HFF-Myc (cell line): ENCODE measurements around the gene CTNNA2.

Source experiments
- DNase-seq: peaks from one replicate; pipeline ENCODE4 v3.0.0-alpha.2; 2011; ENCODE audit warnings: low read depth; ENCODE audit errors: extremely low read depth
- H3K4me3 ChIP-seq: replicated peaks from 2 replicates; pipeline ENCODE4 v1.5.1; 2011; ENCODE audit warnings: low read depth, mild to moderate bottlenecking, control low read depth, low read length
- TF ChIP-seq, protein P1 (sequence below): IDR thresholded peaks from 2 replicates; pipeline ENCODE4 v1.5.1; 2012; ENCODE audit warnings: mild to moderate bottlenecking, low read depth, low read length, control low read depth; ENCODE audit errors: missing control alignments

CTNNA2 gene

DNA sequence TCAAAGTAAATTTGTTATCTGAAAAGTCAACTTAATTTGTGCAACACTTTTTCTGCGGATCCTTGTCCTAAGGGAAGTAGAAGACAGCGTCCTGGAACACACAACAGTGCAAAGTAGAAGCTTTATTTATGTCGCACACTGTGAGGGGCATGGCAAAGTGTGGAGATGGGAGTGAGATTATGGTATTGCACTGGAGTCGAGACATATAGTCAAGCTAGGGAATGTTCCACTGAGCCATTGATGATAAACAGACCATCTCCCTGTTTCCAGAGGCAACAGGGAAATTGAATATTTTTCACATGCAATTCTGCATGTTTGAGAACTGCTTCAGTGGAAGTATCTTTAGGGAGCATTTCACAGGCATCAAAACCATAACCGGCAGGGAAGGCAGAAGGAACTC, 745.5 kb downstream of the CTNNA2 start:
- H3K4me3 ChIP-seq = no peak overlapping the region
- TF ChIP-seq, protein P1, sequence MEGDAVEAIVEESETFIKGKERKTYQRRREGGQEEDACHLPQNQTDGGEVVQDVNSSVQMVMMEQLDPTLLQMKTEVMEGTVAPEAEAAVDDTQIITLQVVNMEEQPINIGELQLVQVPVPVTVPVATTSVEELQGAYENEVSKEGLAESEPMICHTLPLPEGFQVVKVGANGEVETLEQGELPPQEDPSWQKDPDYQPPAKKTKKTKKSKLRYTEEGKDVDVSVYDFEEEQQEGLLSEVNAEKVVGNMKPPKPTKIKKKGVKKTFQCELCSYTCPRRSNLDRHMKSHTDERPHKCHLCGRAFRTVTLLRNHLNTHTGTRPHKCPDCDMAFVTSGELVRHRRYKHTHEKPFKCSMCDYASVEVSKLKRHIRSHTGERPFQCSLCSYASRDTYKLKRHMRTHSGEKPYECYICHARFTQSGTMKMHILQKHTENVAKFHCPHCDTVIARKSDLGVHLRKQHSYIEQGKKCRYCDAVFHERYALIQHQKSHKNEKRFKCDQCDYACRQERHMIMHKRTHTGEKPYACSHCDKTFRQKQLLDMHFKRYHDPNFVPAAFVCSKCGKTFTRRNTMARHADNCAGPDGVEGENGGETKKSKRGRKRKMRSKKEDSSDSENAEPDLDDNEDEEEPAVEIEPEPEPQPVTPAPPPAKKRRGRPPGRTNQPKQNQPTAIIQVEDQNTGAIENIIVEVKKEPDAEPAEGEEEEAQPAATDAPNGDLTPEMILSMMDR = no peak
- no peak for DNase-seq

- no peak overlapping the region for H3K4me3 ChIP-seq
- TF ChIP-seq, protein P1 = no peak
- no peak for DNase-seq
These were observed 745.9 kb downstream of the CTNNA2 start for GRCh38 chr2:80258793-80259192.

- no peak overlapping the region for H3K4me3 ChIP-seq
- no peak for DNase-seq
- TF ChIP-seq, protein P1 = no peak
These were observed 746.4 kb downstream of the CTNNA2 start for GRCh38 chr2:80259292-80259691.

DNA sequence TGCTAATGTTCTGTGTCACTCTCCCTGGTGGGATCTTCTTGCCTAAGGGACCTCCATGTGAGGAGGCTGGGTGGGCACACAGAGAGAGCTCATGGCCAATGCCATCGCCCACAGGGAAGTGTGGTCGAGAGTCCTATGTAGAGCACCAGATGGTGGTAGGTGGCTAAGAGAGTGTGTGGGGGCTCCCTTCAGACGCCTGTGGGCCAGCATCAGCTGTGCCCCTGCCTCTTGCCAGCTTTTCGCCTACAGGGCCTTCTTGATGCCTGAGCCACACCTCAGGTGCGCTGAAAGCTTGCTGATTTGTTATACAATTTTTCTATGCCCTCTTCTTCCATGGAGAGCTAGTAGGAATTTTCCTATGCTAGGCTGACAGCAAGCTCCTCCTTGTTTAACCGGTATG, 753.4 kb downstream of the CTNNA2 start:
- no peak for DNase-seq
- TF ChIP-seq, protein P1 = no peak
- H3K4me3 ChIP-seq = no peak overlapping the region

DNA sequence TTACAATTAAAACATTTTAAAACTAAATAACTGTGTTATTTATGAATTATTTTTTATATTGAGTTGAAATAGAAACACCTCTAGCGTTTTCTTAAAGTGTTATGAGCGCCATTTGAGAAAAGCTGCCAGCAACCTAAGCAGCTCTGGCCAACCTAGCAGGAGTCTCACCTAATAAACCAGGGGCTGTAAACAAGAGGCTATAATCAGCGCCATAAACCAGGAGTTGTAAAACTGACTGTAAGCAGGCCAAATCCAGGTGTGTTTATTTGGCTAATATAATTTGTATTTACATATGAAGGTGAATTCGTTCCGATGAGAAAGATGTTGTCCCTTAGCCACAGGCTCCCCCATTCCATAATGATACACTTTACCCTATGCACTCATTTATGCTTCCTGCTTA, 757.0 kb downstream of the CTNNA2 start:
- H3K4me3 ChIP-seq = no peak overlapping the region
- TF ChIP-seq, protein P1 = no peak
- no peak for DNase-seq

DNA sequence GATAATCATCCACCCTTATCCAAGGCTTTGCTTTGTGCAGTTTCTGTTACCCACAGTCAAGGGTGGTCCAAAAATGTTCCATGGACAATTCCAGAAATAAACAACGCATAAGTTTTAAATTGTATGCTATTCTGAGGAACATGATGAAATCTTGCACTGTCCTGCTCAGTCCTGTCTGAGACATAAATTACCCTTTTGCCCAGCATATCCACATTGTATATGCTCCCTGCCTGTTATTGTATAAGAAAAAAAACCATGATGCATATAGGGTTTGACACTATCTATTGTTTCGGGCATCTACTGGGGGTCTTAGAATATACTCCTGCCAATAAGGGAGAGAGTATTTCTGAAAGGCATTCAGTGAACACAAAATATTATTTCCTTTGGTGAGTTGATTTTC, 767.7 kb downstream of the CTNNA2 start:
- no peak overlapping the region for H3K4me3 ChIP-seq
- TF ChIP-seq, protein P1 = no peak
- DNase-seq = no peak

- no peak for DNase-seq
- H3K4me3 ChIP-seq = no peak overlapping the region
- TF ChIP-seq, protein P1 = no peak
These were observed 768.2 kb downstream of the CTNNA2 start for GRCh38 chr2:80281049-80281448.
